Right lobe of liver (tissue), 6 donors: Measurements from ENCODE around the gene EEFSEC. TPM values are rescaled to one million over a fixed set of nuclear protein-coding genes. Genes with fewer than 3 reads are reported as not detected.

Experiments used
- ATAC-seq, 4 donors: fragments of 200-7000 bp; cut with Tn5 transposase; one replicate each; pipeline ENCODE4 v1.9.1; 2020; ENCODE audit warnings: mild to moderate bottlenecking in 4 of 4, moderate library complexity in 4 of 4
- DNase-seq, 3 donors: peaks; one replicate each; pipeline ENCODE4 v3.0.0-alpha.2; 2020
- H3K27ac ChIP-seq, 3 donors: fragments of 200-600 bp; one replicate each; pipeline ENCODE4 v1.8.0; 2022
- H3K27me3 ChIP-seq, 2 donors: fragments of 200-600 bp; one replicate each; pipeline ENCODE4 v1.8.0; 2022
- H3K36me3 ChIP-seq, 4 donors: fragments of 200-600 bp; sonication (generic) in 1 of 4; one replicate each; pipeline versions ENCODE4 v1.5.1 to v1.8.0; 2017 to 2022; ENCODE audit warnings: control low read depth in 1 of 4
- H3K4me1 ChIP-seq, 4 donors: fragments of 200-600 bp; sonication (generic) in 1 of 4; one replicate each; pipeline versions ENCODE4 v1.5.1 to v1.8.0; 2017 to 2022; ENCODE audit warnings: control low read depth in 1 of 4
- H3K4me3 ChIP-seq, 3 donors: fragments of 200-600 bp; one replicate each; pipeline ENCODE4 v1.8.0; 2022
- H3K9me3 ChIP-seq, 4 donors: fragments of 200-600 bp; sonication (generic) in 1 of 4; one replicate each; pipeline versions ENCODE4 v1.5.1 to v1.8.0; 2017 to 2022; ENCODE audit warnings: control low read depth in 1 of 4
- CTCF ChIP-seq, 4 donors: fragments of 200-600 bp in 3 of 4; fragments of 450-650 bp in 1 of 4; IDR thresholded peaks; one replicate each; pipeline versions ENCODE4 v1.5.1 to v1.8.0; 2016 to 2022; ENCODE audit warnings: antibody characterized with exemption in 4 of 4, mild to moderate bottlenecking in 2 of 4
- POLR2A ChIP-seq: fragments of 450-650 bp; IDR thresholded peaks from one replicate; pipeline ENCODE4 v1.6.1; 2017; ENCODE audit warnings: antibody characterized with exemption, mild to moderate bottlenecking
- WGBS: methylation state at CpG from one replicate; pipeline ENCODE4 v1.1.6; 2018; ENCODE audit warnings: low coverage, low lambda C conversion rate; ENCODE audit not compliant: insufficient coverage; ENCODE audit errors: missing lambda C conversion rate; 5-methylcytosine and 5-hydroxymethylcytosine counted together
- intact Hi-C, 2 donors: fragments of 100-400 bp; cut with DNase I; formaldehyde crosslinking; loops; one replicate each; pipeline versions ENCODE4 v1.11.2 to v1.14.1; 2022
- total RNA-seq, 6 experiments: library from RNA; depleted of rRNA in 2 of 6; stranded (reverse); fragments of >200 nt in 2 of 6; fragmentation: NEBNext Ultra II Directional in 3 of 6; extraction: Animal tissue kit (Norgen Biotek cat#: 25700) in 3 of 6; gene quantifications; one replicate each; pipeline versions ENCODE4 v1.1.0 to v1.2.4, GENCODE V29; 2016 to 2023
- donor health status: DM: no; HTN: yes; CAD: no.
- donor health status: DM: no; HTN: no; CAD: no.
- donor health status: DM: no; HTN: no; CAD: no.
- donor health status: DM: no; HTN: yes; CAD: no.
- donor health status: DM: no; HTN: yes; CAD: no.

EEFSEC gene
- total RNA-seq, 6 experiments from 2014 or later, result 10.1 to 24.0 (median 13.4) TPM

GRCh38 chr3:128232376-128233178 lies 79.3 kb downstream of the EEFSEC start:
- DNase-seq, result no peak
- Histone ChIP-seq H3K9me3 (no peaks in the 10 kb centered on the region), H3K27ac (no peak overlapping the region), H3K4me1 (no peaks in the 10 kb centered on the region), H3K4me3 (no peak overlapping the region), H3K36me3 (no peaks in the 10 kb centered on the region), H3K27me3 (no peaks in the 10 kb centered on the region)
- no peak for ATAC-seq
- 53% methylated on average over 11 of the region's 14 CpGs for WGBS
- TF ChIP-seq POLR2A (no peak), CTCF (IDR thresholded peaks at IDR 0.05) (no peak)
- intact Hi-C loops, result no loop called here

- no peaks in the 10 kb centered on the region for H3K9me3 ChIP-seq
- DNase-seq, result no peak
- 76% methylated on average over 11 of the region's 11 CpGs for WGBS
- H3K4me1 ChIP-seq, result no peaks in the 10 kb centered on the region
- no peak for ATAC-seq
- H3K36me3 ChIP-seq, result no peaks in the 10 kb centered on the region
- H3K4me3 ChIP-seq, result no peak overlapping the region
- intact Hi-C loops, result no loop called here
- H3K27me3 ChIP-seq, result no peaks in the 10 kb centered on the region
- TF ChIP-seq POLR2A, result no peak
- TF ChIP-seq CTCF (IDR thresholded peaks at IDR 0.05), result no peak
- H3K27ac ChIP-seq, result no peak overlapping the region
Measured at GRCh38 chr3:128235207-128235926, 82.1 kb downstream of the EEFSEC start.

- TF ChIP-seq POLR2A (no peak), CTCF (IDR thresholded peaks at IDR 0.05) (no peak)
- ATAC-seq (peak; percentile 20 to 70 (median 30)), DNase-seq (no peak)
- H3K4me3 ChIP-seq, result no peak overlapping the region
- H3K27me3 ChIP-seq, result no peaks in the 10 kb centered on the region
- 79% methylated on average over 8 of the region's 8 CpGs for WGBS
- H3K4me1 ChIP-seq, result no peaks in the 10 kb centered on the region
- no peaks in the 10 kb centered on the region for H3K36me3 ChIP-seq
- intact Hi-C loops, result no loop called here
- H3K9me3 ChIP-seq, result no peaks in the 10 kb centered on the region
- no peak overlapping the region for H3K27ac ChIP-seq
Measured at GRCh38 chr3:128236657-128237056, 83.4 kb downstream of the EEFSEC start.

- Histone ChIP-seq H3K27ac (no peak overlapping the region), H3K4me1 (no peaks in the 10 kb centered on the region), H3K27me3 (no peaks in the 10 kb centered on the region), H3K9me3 (no peaks in the 10 kb centered on the region), H3K4me3 (no peak overlapping the region), H3K36me3 (no peaks in the 10 kb centered on the region)
- no peak for DNase-seq
- ATAC-seq, result no peak
- WGBS, result 31% methylated on average over 3 of the region's 3 CpGs
- intact Hi-C loops, result no loop called here
- TF ChIP-seq POLR2A, result no peak
- TF ChIP-seq CTCF (IDR thresholded peaks at IDR 0.05), result no peak
Measured at GRCh38 chr3:128237348-128238183, 84.3 kb downstream of the EEFSEC start.
